AG04450 (cell line): ENCODE measurements around the gene DCAF12. TPM values are rescaled to one million over a fixed set of nuclear protein-coding genes. Genes with fewer than 3 reads are reported as not detected.

Experiments
- CTCF ChIA-PET: fragments of 300-600, 350-600 bp; formaldehyde crosslinking; extraction: SDS; loops from one replicate; lab custom pipeline; 2022; ENCODE audit warnings: antibody characterized with exemption, inconsistent platforms; lab: Charles Lee
- POLR2A ChIA-PET: fragments of 350-600 bp; formaldehyde crosslinking; extraction: SDS; loops from one replicate; lab custom pipeline; 2021; ENCODE audit warnings: antibody characterized with exemption, inconsistent platforms; lab: Yijun Ruan, JAX
- DNase-seq: peaks from one replicate; pipeline ENCODE4 v3.0.0-alpha.2; 2011; ENCODE audit warnings: low read depth, low spot score
- H3K27ac ChIP-seq: one replicate; pipeline ENCODE4 v1.5.1; 2012; ENCODE audit warnings: low read depth, low read length, control low read depth
- H3K27me3 ChIP-seq: one replicate; pipeline ENCODE4 v1.6.0; 2012; ENCODE audit warnings: low read length; ENCODE audit not compliant: control insufficient read depth, insufficient read depth
- H3K4me3 ChIP-seq: 2 replicates; pipeline ENCODE4 v1.5.1; 2011; ENCODE audit warnings: mild to moderate bottlenecking, low read depth, low read length, control low read depth
- H3K9me3 ChIP-seq: 2 replicates; pipeline ENCODE4 v1.5.1; 2012; ENCODE audit warnings: low read length; ENCODE audit not compliant: control insufficient read depth, insufficient read depth
- polyA plus RNA-seq: library from polyadenylated mRNA; depleted of rRNA; stranded (reverse); fragments of >200 nt; gene quantifications from 2 replicates; pipeline ENCODE4 v1.2.3, GENCODE V29; 2011
- TF ChIP-seq, protein P1 (sequence below): IDR thresholded peaks from 2 replicates; pipeline ENCODE4 v1.5.1; 2011; ENCODE audit warnings: low read depth, low read length, control low read depth, inconsistent platforms

The DCAF12 gene
- polyA plus RNA-seq, 1 experiment: 27.8 TPM

DNA sequence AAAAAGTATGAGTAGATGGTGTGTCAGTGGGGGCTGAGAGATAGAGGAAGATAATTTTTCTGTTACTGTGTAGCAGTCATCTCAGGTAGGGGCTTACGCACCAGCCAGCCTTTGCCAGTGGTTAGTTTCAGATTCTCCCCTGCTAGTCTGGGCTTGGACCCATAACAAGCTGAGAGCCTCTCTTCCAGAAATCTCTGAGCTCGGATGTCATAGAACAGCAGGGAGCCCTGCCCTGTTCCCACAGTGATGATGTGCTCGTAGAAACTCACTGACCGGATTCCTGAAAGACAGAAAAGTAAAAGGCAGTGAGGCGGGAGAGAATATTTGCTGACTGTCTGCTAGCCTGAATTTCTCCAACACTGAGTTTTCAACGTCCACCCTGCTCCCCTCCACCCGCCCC, 37.2 kb downstream of the DCAF12 start:
- Histone ChIP-seq H3K4me3 (no peak overlapping the region), H3K27ac (no peak overlapping the region), H3K9me3 (no peaks in the 10 kb centered on the region), H3K27me3 (no peaks in the 10 kb centered on the region)
- ChIA-PET CTCF (interaction anchor here (1.1 to 1.3 kb wide), 2 partner anchors 15 to 465 kb away, joined by 3 to 7 read pairs; no protein-coding TSS in a partner anchor), POLR2A (no interaction called here)
- DNase-seq: no peak
- TF ChIP-seq, protein P1, sequence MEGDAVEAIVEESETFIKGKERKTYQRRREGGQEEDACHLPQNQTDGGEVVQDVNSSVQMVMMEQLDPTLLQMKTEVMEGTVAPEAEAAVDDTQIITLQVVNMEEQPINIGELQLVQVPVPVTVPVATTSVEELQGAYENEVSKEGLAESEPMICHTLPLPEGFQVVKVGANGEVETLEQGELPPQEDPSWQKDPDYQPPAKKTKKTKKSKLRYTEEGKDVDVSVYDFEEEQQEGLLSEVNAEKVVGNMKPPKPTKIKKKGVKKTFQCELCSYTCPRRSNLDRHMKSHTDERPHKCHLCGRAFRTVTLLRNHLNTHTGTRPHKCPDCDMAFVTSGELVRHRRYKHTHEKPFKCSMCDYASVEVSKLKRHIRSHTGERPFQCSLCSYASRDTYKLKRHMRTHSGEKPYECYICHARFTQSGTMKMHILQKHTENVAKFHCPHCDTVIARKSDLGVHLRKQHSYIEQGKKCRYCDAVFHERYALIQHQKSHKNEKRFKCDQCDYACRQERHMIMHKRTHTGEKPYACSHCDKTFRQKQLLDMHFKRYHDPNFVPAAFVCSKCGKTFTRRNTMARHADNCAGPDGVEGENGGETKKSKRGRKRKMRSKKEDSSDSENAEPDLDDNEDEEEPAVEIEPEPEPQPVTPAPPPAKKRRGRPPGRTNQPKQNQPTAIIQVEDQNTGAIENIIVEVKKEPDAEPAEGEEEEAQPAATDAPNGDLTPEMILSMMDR: no peak

DNA sequence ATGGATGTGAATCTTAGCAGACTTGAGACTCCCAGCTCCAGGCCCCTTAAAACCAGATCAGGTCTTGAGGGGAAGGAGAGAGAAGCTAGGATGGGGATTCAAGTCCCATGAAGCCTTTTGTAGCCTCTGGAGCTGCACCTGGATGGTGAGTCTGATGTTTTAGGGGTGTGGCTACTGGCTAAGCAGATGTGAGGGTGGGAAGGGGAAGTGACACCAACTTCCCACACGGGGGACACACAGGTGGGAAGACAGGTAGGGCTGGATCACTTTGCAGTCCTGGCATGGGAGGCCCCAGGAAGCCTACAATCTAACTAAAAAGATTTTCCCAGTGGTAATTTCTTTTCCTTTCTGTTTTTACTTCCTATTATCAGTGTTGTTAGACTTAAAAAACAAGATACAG, 39.1 kb downstream of the DCAF12 start:
- POLR2A ChIA-PET: no interaction called here
- Histone ChIP-seq H3K27me3 (no peaks in the 10 kb centered on the region), H3K4me3 (no peak overlapping the region), H3K27ac (no peak overlapping the region), H3K9me3 (no peaks in the 10 kb centered on the region)
- CTCF ChIA-PET: interaction anchor here (0.6 kb wide), 1 partner anchor 350 kb away, joined by 4 read pairs; no protein-coding TSS in a partner anchor
- no peak for DNase-seq
- TF ChIP-seq, protein P1: no peak

DNA sequence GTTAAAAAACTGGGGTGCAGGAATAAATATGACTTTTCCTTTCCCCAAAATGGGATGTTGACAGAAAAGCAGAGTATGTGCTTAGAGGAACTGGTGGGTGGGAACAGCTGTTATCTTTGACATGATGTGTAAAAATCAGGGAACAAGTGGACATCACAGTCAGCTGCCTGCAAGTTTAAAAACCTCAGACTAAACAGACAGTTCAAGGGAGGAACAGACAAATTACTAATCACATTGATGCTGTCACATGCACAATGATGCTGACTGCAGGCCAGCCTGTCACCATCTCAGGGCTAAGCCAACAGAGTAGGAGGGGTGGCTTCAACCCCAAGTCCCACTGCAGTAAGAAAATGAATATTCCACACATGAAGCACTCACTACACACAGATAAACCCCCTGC, 39.6 kb downstream of the DCAF12 start:
- no peaks in the 10 kb centered on the region for H3K9me3 ChIP-seq
- CTCF ChIA-PET: no interaction called here
- DNase-seq: no peak
- TF ChIP-seq, protein P1: no peak
- H3K27me3 ChIP-seq: no peaks in the 10 kb centered on the region
- H3K27ac ChIP-seq: no peak overlapping the region
- H3K4me3 ChIP-seq: no peak overlapping the region
- POLR2A ChIA-PET: no interaction called here

GRCh38 chr9:34085581-34086500, 40.7 kb downstream of the DCAF12 start:
- CTCF ChIA-PET: interaction anchor here (0.9 to 4.2 kb wide), 2 partner anchors 12 to 75 kb away, joined by 3 to 47 read pairs; no protein-coding TSS in a partner anchor
- no peak for DNase-seq
- H3K27ac ChIP-seq: no peak overlapping the region

More at GRCh38 chr9:34085581-34086500, 40.7 kb downstream of the DCAF12 start:
- Histone ChIP-seq H3K27me3 (no peaks in the 10 kb centered on the region), H3K4me3 (no peak overlapping the region), H3K9me3 (no peaks in the 10 kb centered on the region)
- POLR2A ChIA-PET: no interaction called here
- TF ChIP-seq, protein P1: no peak
